Lower leg skin (tissue), 4 donors: ENCODE measurements around the gene SNX18. TPM values are rescaled to one million over a fixed set of nuclear protein-coding genes. Genes with fewer than 3 reads are reported as not detected.
A peak's percentile ranks its signal among the peaks of the same experiment; 100 is the strongest.

Experiments used
- DNase-seq, 2 donors: peaks; one replicate each; pipeline ENCODE4 v3.0.0-alpha.2; 2019; ENCODE audit warnings: low spot score in 2 of 2
- H3K4me3 ChIP-seq: fragments of 200-600 bp; sonication (generic); 2 replicates; pipeline ENCODE4 v1.5.1; 2017; ENCODE audit warnings: mild to moderate bottlenecking, low read depth; ENCODE audit not compliant: poor library complexity, severe bottlenecking
- CTCF ChIP-seq, 3 donors: fragments of 450-650 bp; IDR thresholded peaks; one replicate each; pipeline ENCODE4 v1.5.1; 2016; ENCODE audit warnings: antibody characterized with exemption in 3 of 3, mild to moderate bottlenecking in 3 of 3, moderate library complexity in 2 of 3
- POLR2A ChIP-seq, 2 donors: fragments of 450-650 bp; IDR thresholded peaks; one replicate each; pipeline ENCODE4 v1.6.1; 2016 to 2017; ENCODE audit warnings: antibody characterized with exemption in 2 of 2, mild to moderate bottlenecking in 1 of 2, moderate library complexity in 1 of 2
- WGBS, 2 donors: methylation state at CpG; one replicate each; pipeline ENCODE4 v1.1.5; 2018; 5-methylcytosine and 5-hydroxymethylcytosine counted together
- intact Hi-C: fragments of 100-400 bp; cut with DNase I; formaldehyde crosslinking; loops from one replicate; pipeline ENCODE4 v1.15.0; 2023; ENCODE audit warnings: low total_unique reads
- total RNA-seq, 4 donors: library from RNA; depleted of rRNA; stranded (reverse); fragments of >200 nt; gene quantifications; one replicate each; pipeline ENCODE4 v1.1.0, GENCODE V29; 2016

SNX18 gene
- total RNA-seq, 4 donors from 2014 or later = 38.5 to 59.6 (median 51.2) TPM

GRCh38 chr5:54537725-54538124 is 20.2 kb downstream of the SNX18 start:
- no peak overlapping the region for H3K4me3 ChIP-seq
- no peak for DNase-seq
- intact Hi-C loops = no loop called here
- TF ChIP-seq CTCF (IDR thresholded peaks at IDR 0.05) (no peak), POLR2A (IDR thresholded peaks at IDR 0.05) (no peak)
- WGBS, 2 donors = 57 to 65% methylated on average over 2 of the region's 2 CpGs

GRCh38 chr5:54538156-54538555 is 20.6 kb downstream of the SNX18 start:
- intact Hi-C loops = no loop called here
- no peak overlapping the region for H3K4me3 ChIP-seq
- TF ChIP-seq POLR2A (IDR thresholded peaks at IDR 0.05) (no peak), CTCF (IDR thresholded peaks at IDR 0.05) (no peak)
- peak in 1 of 2 donors; percentile 52 for DNase-seq
- WGBS, 2 donors = 48 to 58% methylated on average over 3 of the region's 3 CpGs

GRCh38 chr5:54539001-54539400 is 21.4 kb downstream of the SNX18 start:
- no peak for TF ChIP-seq POLR2A (IDR thresholded peaks at IDR 0.05)
- no peak for TF ChIP-seq CTCF (IDR thresholded peaks at IDR 0.05)
- no peak overlapping the region for H3K4me3 ChIP-seq
- 98 to 99% methylated on average over 4 of the region's 4 CpGs for WGBS, 2 donors
- DNase-seq = peak in 1 of 2 donors; percentile 13
- intact Hi-C loops = no loop called here

GRCh38 chr5:54540286-54540685 is 22.7 kb downstream of the SNX18 start:
- TF ChIP-seq POLR2A (IDR thresholded peaks at IDR 0.05) (no peak), CTCF (IDR thresholded peaks at IDR 0.05) (no peak)
- 95% methylated on average over 3 of the region's 3 CpGs for WGBS, 2 donors
- intact Hi-C loops = no loop called here
- peak in 1 of 2 donors; percentile 61 for DNase-seq
- H3K4me3 ChIP-seq = no peak overlapping the region

GRCh38 chr5:54541823-54542783 is 24.5 kb downstream of the SNX18 start:
- H3K4me3 ChIP-seq = no peak overlapping the region
- intact Hi-C loops = no loop called here
- no peak for TF ChIP-seq CTCF (IDR thresholded peaks at IDR 0.05)
- no peak for TF ChIP-seq POLR2A (IDR thresholded peaks at IDR 0.05)
- 90 to 91% methylated on average over 12 of the region's 12 CpGs for WGBS, 2 donors
- DNase-seq = peak in 1 of 2 donors; percentile 15
